ENCODE data around the gene TNIK.

GRCh38 chr3:171038342-171038741, 421.9 kb downstream of the TNIK start:
- TF ChIP-seq SIN3A (IDR thresholded peaks at IDR 0.05; ENCODE audit: borderline replicate concordance, insufficient read depth, low read length) = no peak
- no peak for TF ChIP-seq TAF1 (IDR thresholded peaks at IDR 0.05; ENCODE audit: borderline replicate concordance, insufficient read depth, low read length)

Measured in PFSK-1 (cell line).